HG03342 (cell line): ENCODE results near the gene POLRMT.
"Not testable (repeated sequence)": the region's sequence is repeated elsewhere in the genome, so short reads cannot be mapped to it uniquely, and the experiment has no call there.

Source experiments
- ATAC-seq: cut with Tn5 transposase; IDR thresholded peaks from one replicate; pipeline ENCODE4 v1.9.1; 2021; ENCODE audit warnings: mild to moderate bottlenecking, moderate library complexity; ENCODE audit not compliant: unreplicated experiment

The POLRMT gene

DNA sequence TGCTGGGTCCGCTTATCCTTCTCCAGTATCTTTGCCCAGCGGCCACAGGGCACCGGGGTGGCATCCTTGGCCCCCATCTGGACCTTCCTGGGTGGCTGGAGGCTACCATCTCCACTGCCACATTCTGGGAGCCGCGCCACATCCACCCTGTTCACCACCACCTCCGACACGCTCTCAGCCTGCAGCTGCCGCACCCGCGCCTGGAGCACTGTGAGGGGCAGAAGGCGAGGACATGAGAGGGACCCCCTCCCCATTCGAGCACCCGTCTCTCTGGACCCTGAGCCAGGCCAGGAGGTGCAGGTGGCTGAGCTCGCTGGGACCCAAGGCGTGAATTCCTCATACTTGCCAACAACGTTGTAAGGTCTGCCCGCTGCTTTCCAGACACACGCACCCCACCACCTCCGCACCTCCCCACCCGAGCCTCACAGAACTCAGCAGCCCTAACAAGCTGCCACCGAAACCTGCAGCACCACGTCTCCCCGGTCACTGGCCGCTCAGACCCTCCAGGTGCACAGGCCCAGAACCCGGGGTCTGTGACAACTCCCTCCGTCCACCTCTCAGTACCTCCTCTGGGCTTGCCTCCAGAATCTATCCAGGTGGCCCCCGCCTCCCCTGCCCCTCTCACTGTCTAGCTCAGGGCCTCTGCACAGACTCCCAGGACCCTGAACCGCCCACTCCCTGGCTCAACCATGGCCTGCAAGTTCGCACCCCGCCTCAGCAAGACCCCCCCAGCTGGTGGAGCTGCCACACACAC lies 3.2 kb downstream of the POLRMT start:
- no peak for ATAC-seq

DNA sequence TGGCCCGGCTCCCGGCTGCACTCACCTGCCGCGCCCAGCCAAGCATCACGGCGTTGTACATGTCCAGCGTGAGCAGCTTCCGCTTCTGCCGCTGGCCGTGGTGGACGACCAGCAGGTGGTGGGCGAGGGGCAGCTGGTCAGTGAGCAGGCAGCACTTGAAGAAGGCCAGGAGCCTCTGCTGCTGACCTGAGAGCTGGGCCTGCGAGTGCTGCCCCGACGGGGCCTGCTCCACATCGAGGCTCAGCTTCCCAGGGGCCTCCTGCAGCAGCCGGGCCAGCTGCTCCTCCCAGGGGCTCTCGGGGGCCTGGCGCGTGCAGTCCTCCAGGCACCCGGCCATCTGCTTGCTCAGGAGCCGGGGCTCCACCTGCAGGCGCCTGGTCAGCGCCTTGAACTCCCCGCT lies 3.8 kb downstream of the POLRMT start:
- ATAC-seq = not testable (repeated sequence)

DNA sequence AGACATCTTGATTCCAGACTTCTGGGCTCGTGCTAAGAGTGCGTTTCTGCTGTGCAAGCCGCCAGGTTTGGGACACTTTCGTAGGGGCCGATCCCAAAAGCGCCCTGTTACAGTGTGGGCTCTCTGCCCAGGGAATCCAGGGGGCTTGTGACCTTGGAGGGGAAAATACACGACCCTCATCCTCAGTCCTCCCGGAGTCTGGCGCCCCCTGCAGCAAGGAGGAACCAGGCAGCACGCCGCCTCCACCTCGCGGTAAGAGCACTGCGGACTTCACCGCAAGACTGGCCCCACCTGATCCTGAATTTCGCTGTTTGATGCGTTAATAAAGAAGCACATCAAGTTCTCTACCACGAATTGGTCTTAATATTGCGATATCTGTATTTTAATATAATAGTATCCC lies 5.2 kb downstream of the POLRMT start:
- no peak for ATAC-seq

DNA sequence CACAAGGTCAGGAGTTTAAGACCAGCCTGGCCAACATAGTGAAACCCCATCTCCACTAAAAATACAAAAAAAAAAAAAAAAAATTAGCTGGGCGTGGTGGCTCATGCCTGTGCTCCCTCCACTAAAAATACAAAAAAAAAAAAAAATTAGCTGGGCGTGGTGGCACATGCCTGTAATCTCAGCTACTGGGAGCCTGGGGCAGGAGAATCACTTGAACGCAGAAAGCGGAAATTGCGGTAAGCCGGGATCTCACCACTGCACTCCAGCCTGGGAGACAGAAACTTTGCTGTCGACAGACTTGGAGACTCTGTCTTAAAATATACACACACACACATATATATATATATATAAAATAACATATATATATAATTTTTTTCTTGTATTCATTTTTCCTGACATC lies 6.8 kb downstream of the POLRMT start:
- not testable (repeated sequence) for ATAC-seq

DNA sequence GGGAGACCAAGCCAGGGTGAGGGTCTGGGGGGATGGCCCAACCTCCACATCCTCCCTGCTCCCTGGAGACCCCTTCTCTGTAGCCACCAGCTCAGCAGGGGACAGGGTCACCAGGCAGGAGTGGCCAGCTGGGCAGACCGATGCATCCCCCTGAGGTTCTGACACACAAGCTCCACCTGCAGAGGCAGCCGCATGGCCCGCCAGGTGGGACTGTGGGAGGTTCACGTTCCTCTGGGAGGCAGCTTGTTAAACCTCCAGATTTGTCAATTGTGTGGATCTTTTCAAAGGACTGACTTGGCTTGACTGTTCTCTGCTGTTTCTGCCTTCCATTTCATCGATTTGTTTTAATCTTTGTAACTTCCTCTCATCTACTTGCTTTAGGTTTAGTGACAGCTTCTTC lies 8.1 kb downstream of the POLRMT start:
- no peak for ATAC-seq

DNA sequence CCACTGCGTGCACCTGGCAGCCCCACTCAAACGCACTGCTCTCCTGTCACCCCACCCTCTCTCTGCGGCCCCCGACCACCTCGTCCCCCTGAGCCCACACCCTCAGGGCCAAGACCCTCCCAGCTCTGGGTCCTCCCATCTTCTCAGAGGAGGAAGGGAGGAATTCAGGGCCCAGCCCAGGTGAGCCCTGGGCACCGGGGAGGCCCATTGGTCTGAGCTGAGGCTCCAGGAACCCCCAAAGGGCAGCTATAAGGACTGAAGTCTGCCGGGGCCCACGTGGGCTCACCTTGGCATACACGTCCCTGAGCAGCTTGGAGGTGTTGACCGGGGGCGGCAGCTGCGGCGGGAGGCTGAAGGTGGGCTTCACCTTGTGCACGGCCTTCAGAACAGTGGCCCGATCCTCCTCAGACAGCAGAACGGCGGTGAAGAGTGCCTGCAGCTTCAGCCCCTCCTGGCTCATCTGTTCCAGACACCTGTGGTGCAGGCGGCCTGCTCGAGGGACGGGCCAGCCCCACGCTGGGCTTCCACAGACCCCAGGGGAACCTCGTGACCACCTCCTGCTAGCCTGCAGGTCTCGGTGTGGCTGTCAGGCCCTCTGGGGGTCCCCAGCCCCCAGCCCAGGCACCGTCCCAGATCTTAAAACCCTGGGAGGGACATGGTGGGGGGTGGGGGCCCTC lies 8.8 kb downstream of the POLRMT start:
- ATAC-seq = no peak

DNA sequence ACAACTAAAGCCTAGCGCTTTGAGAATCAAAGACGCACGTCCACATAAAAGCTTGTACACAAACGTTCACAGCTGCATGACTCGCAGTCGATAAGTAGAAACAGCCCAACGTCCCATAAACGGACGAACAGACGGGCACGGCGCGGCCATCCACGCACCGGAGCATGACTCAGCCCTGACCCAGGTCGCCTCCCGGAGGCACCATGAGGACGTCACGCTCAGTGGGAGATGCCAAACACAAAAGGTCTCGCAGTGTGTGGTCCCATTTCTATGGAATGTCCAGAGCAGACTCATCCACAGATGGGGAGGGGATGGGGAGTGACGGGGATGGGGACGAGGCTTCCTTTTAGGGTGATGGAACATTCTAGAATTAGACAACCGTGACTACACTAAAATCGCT lies 9.4 kb downstream of the POLRMT start:
- no peak for ATAC-seq

DNA sequence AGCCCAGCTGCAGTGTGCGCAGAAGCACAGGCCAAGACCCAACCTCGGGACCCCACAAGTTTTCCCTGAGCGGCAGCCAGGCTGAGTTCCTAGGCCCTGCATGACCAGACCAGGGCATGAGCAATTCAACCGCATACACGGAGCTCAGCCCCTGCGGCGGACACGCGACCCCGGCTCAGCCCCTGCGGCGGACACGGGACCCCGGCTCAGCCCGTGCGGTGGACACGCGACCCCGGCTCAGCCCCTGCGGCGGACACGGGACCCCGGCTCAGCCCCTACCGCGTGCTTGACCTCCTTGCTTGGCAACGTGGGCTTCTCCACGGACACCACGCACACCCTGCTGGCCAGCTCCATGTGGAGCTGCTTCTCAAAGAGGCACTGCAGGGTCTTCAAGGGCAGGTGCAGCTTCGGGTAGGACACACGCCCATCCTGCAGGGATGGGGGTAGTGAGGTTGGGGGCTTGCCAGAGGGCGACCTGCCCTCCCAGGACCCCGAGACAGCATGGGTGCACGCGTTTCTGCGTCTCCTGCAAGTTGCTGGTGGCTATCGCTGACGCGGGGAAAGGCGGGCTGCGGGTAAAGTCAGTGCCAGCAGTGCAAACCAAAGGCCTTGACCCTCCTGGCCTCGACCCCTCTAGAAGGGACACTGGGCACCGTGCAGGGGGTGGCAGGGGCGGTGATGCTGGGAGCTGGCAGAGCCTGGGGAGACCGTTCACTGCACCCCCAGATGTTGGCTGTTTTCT lies 10.0 kb downstream of the POLRMT start:
- ATAC-seq = no peak

DNA sequence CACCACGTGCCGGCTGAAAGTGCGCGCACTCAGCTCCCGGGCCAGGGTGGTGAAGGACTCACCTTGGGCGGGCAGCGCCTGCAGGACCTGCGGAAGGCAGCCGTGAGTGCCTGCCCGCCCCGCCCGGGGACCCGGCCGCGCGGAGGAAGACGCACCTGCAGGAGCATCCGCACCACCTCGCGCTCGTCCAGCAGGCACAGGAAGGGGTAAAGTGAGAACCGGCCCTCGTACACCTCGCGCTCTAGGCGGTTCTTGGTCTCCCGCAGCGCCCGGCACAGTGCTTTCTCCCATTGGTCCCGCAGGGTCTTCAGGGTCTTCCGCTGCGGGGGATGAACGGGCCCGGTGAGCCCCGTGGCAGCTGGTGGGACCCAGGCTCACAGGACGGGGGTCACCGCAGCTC lies 10.7 kb downstream of the POLRMT start:
- no peak for ATAC-seq

DNA sequence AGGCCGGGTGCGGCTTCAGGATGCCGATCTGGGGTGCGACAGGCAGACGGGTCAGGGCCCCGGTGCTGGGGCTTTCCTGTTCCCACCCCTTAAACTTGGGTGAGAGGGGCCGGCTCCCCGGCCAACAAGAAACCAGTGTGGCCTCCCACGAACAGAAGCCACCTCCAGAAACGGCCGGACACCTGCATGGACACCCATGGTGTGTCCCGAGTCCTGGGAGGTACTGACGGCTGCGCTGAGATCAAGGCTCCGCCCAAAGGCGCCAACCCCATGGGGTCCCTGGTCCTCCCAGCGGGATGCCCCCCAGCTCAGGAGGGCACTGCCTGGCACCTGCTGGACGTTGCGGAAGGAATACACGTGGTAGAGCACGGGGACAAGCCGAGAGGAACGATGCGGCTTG lies 11.5 kb downstream of the POLRMT start:
- ATAC-seq = no peak

DNA sequence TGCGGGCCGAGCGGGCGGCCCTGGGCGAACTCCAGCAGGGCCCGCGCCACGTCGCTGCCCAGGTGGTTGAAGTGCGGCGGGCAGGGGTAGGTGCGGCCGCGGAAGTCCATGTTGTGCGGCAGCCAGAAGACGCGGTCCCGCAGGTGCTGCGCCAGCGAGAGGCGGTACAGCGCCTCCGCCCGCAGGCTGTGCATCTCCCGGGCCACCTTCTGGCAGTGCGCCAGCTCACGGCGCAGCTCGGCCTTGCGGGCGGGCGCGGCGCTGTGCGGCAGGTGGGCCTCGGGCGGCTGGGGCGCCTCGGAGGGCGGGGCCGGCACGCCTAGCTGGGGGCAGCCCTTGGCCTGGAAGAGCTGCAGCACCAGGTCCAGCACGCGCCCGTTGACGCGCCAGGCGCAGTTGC lies 12.1 kb downstream of the POLRMT start:
- not testable (repeated sequence) for ATAC-seq

DNA sequence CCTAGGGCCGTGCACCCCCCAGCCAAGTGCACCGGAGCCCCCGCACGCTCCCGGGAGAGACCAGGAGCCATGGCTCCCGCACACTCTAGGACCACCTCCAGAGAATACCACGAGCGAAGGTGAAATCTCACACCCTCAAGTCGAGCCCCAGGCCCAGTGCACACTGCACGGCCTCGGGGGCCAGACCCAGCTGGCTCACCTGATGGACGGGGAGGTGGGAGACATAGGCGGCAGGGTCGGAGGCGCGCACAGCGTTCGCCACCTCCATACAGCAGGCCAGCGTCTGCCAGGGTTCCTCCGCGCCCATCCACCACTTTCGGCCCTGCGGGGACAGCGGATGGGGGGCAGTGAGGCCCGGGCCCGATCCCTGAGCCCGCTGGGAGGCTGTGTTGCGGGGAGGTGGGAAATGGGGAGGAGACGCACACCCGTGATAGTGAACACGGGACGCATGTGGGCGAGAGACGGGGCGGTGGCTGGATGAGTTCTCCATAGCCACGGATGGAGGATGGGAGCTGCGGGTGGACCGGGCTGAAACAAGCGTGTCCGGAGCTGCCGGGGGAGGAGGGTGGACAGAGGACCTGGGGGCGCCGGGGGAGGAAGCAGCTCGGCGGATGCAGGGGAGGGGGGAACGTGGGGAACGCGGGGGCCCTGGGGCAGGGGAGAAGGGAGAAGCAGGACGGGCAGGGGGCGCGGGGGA lies 13.0 kb downstream of the POLRMT start:
- ATAC-seq = no peak

DNA sequence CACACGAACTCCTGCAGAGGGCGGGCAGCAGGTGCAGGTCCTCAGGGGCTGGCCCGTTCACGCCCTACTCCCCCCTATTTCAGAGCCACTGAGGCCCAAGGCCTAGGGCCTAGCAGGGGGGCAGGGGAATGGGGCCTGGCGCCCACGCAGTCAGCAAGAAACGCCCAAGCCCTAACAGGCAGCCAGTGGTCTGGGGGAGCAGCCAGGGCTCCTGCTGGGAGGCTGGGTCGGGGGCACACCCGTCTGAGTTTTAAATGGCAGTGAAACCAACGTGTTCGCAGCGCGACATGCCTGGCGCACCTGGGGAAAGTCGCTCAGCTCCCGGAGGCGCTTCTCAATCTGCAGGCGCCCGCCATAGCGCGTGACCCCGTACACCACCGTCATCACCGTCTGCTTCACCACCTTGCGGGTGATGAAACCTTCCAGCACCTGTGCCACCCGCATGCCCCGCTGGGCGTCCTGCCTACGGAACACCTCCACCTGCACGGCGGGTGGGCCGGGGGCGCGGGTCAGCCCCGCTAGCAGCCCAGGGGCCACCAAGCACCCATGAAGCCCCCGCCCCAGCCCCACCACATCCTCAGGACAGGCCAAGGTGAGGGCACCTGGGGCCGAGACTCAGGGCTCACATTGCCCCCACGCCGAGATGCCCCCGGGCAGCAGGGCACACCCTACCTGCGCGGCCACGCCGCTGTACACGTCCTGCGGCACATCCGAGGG lies 13.9 kb downstream of the POLRMT start:
- ATAC-seq = no peak

DNA sequence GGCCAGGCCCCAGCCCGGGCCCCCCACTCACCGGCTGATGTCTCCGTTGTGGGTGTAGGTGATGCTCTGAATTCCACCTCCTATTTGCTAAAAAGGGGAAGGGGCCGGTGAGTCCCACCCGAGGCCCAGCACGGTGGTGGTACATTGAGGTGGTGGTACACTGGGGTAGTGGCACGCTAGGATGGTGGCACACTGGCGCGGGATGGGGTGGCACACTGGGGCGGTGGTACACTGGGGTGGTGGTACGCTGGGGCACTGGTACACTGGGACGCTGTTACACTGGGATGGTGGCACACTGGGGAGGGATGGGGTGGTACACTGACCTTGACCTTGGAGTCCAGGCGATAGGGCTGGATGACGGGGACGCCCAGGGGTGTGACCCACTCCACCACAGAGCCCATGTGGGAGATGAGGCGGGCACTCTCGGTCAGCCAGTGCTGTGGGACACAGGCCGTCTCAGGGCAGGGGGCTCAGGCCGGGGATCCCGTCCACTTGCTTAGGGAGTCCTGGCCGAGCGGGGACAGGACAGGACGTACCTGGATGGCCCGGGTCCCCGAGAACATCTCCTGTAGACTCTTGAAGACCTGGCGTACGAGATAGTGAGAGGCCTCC lies 14.6 kb downstream of the POLRMT start:
- no peak for ATAC-seq

DNA sequence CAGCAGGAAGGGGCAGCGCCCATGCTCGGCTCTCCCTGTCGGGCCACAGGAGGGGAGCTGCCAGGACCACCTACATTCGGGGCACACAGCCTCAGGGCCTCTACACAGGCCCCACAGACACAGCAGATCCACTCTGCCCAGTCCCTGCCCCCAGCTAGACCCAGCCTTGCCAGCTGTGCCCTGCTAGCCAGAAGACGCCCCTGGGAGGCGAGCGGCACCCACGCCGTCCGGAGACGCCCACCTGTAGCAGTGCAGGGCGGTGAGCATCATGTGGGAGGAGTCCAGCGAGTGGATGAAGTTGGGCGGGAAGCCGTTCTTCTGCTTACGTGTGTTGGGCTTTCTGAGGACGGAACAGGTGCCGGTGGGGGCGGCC lies 15.1 kb downstream of the POLRMT start:
- no peak for ATAC-seq

DNA sequence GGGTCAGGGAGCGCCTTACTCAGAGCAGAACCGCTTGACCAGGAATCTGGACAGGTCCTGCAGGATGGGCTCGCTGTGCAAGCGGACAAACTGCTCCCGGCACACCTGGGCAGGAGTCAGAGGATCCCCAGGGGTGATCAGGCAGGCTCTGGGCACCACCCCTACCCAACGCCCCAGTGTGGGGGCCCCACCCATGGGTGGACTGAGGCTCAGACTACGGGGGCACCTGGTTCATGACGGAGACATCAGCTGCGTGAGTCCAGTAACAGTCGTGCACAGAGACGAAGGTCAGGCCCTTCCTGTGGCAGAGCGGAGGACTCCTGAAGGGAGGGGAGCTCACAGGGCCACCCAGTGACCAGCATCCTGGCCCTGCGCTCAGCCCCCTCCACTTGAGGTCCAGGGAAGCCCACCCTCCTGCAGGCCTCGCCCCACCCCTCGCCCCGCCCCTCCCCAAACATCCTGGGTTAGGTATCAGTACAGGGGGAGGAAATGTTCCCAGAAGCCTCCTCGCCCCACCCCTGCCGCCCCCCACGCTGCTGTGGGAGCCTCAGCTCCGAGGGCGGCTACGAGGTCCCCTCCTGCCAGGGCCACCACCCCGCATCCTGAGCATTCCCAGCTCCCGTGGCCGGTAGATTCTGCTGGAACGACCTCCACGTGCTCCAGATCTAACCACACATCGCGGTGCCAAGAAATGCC lies 15.6 kb downstream of the POLRMT start:
- no peak for ATAC-seq

DNA sequence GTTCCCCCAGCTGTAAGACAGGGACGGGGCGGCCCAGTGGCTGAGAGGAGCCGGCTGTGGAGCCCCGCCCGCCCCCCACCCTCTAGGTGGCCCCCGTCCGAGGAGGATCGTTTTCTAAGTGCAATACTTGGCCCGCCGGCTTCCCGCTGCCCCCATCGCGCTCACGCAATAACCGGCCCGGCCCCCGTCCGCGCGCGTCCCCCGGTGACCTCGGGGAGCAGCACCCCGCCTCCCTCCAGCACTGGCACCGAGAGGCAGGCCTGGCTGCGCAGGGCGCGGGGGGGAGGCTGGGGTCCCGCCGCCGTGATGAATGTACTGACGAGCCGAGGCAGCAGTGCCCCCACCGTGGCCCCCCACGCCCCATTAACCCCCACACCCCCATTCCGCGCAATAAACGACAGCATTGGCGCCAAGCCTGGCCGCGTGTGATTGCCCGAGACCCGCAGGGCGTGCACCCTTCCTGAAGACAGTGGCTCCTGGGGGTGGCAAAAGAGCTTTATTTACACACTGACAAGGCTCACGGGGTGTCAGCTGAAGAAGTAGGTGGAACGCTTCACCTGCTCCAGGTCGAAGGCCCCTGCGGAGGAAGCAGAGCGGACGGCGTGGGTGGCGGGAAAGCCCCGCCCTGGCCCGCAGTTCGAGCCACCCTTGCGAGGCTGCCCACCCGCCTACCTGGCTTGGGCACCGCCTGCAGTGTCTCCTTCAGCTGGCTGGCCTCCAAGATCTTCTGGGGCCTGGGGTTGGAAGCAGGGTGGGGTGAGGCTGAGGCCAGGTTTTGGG lies 16.4 kb downstream of the POLRMT start:
- no peak for ATAC-seq

DNA sequence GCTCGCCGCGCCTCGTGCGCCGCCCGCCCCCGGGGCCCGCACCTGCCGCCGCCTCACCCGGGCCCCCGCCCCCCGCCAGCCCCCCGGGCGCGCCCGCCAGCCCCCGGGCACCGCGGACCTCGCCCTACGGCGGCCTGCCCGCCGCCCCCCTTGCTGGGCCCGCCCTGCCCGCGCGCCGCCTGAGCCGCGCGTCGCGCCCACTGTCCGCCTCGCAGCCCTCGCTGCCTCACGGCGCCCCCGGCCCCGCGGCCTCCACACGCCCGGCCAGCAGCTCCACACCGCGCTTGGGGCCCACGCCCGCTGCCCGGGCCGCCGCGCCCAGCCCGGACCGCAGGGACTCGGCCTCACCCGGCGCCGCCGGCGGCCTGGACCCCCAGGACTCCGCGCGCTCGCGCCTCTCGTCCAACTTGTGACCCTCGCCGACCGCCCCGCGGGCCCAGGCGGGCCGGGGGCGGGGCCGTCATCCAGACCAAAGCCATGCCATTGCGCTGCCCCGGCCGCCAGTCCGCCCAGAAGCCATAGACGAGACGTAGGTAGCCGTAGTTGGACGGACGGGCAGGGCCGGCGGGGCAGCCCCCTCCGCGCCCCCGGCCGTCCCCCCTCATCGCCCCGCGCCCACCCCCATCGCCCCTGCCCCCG lies 17.2 kb downstream of the POLRMT start:
- ATAC-seq = no peak

DNA sequence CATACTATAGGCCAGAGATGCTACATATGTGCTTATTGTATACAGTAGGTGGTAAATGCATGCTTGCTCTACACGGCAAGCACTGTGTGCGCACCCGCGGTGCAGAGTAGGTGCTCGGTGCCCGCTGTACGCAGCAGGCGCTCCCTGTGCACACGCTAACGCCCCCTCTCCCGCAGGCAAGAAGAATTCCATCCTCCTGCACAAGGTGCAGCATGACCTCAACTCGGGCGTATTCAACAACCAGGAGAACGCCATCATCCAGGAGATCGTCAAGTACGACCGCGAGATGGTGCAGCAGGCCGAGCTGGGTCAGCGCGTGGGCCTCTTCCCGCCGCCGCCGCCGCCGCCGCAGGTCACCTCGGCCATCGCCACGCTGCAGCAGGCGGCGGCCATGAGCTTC lies 17.7 kb downstream of the POLRMT start:
- no peak for ATAC-seq
